ENCODE data around the gene TAGLN2. TPM values are rescaled to one million over a fixed set of nuclear protein-coding genes. Genes with fewer than 3 reads are reported as not detected.

TAGLN2 gene
- total and polyA plus RNA-seq, 9 of the 15 experiments (the other 6 are each of a cell fraction or from before 2014, with no cell fraction given) = 192 to 683 (median 455) TPM

GRCh38 chr1:159946242-159947187 lies 21.2 kb upstream of the TAGLN2 start (continued):
- TF ChIP-seq USF2 (CRISPR knock-in tag; IDR thresholded peaks at IDR 0.05) (no peak), E4F1 (CRISPR knock-in tag; IDR thresholded peaks at IDR 0.05; ENCODE audit: borderline replicate concordance) (no peak)
